K562 (cell line): ENCODE data around the gene ARID3A. TPM values are rescaled to one million over a fixed set of nuclear protein-coding genes. Genes with fewer than 3 reads are reported as not detected.

Source experiments
- ADNP ChIP-seq: fragments of 200-800 bp; sonication (Bioruptor generic); IDR thresholded peaks from 2 replicates; pipeline ENCODE4 v1.6.1; 2016; ENCODE audit warnings: missing genetic modification characterization, missing compliant biosample characterization
- CBX2 ChIP-seq: fragments of 200-600 bp; sonication (generic); IDR thresholded peaks from one replicate; pipeline ENCODE4 v1.6.1; 2012; ENCODE audit warnings: mild to moderate bottlenecking, low read length, inconsistent platforms; ENCODE audit not compliant: insufficient read depth, poor library complexity, severe bottlenecking
- EP400 ChIP-seq: fragments of 450-650 bp; IDR thresholded peaks from 2 replicates; pipeline ENCODE4 v1.6.1; 2017; ENCODE audit warnings: antibody characterized with exemption, mild to moderate bottlenecking, moderate library complexity
- GABPB2 ChIP-seq: fragments of 250-450 bp; sonication (Bioruptor Pico); conservative IDR thresholded peaks from 2 replicates; pipeline ENCODE4 v1.5.1; 2021; ENCODE audit warnings: mild to moderate bottlenecking
- GTF2F1 ChIP-seq: IDR thresholded peaks from 2 replicates; pipeline ENCODE4 v1.6.1; 2011; ENCODE audit warnings: low read depth, low read length, improper control_type of control experiment
- HLTF ChIP-seq: fragments of 450-650 bp; IDR thresholded peaks from 2 replicates; pipeline ENCODE4 v1.6.1; 2016
- MTA3 ChIP-seq: fragments of 450-650 bp; formaldehyde crosslinking; IDR thresholded peaks from 2 replicates; pipeline ENCODE4 v1.6.1; 2017; ENCODE audit warnings: mild to moderate bottlenecking, borderline replicate concordance
- RCOR1 ChIP-seq, 2 experiments: IDR thresholded peaks; 2 replicates each; pipeline ENCODE4 v1.6.1; 2012; ENCODE audit warnings: low read depth in 2 of 2, low read length in 2 of 2, borderline replicate concordance in 1 of 2, improper control_type of control experiment in 1 of 2
- ZZZ3 ChIP-seq: fragments of 450-650 bp; IDR thresholded peaks from 2 replicates; pipeline ENCODE4 v1.6.1; 2016; ENCODE audit warnings: antibody characterized with exemption, mild to moderate bottlenecking, moderate library complexity
- polyA plus RNA-seq, 8 experiments: library from polyadenylated mRNA; depleted of rRNA in 4 of 8; stranded (reverse) in 5 of 8; unstranded in 3 of 8; fragments of >200 nt; fragmentation: Nextera tagmentation in 2 of 8; fragmentation: Illumina TruSeq in 1 of 8; extraction: Ambion mirVana in 2 of 8; extraction: Trizol in 1 of 8; gene quantifications; 2 replicates each; pipeline versions ENCODE4 v1.2.1 to v1.2.3, GENCODE V29; 2011 to 2014; ENCODE audit warnings: inconsistent platforms in 1 of 8, missing spikeins in 1 of 8
- total RNA-seq, 7 experiments: library from RNA; depleted of rRNA in 6 of 7; stranded (reverse); fragments of >200 nt in 6 of 7; fragmentation: Illumina TruSeq in 2 of 7; extraction: Trizol in 2 of 7; gene quantifications; 2 replicates each; pipeline versions ENCODE4 v1.2.1 to v1.2.3, GENCODE V29; 2011 to 2021; ENCODE audit warnings: low replicate concordance in 1 of 7
- TF ChIP-seq, protein P1 (sequence below), 2 experiments: fragments of 450-650 bp; conservative IDR thresholded peaks; 2 replicates each; pipeline ENCODE4 v1.6.1; 2017; ENCODE audit warnings: mild to moderate bottlenecking in 2 of 2, moderate library complexity in 2 of 2

The ARID3A gene
- total and polyA plus RNA-seq, 9 of the 15 experiments (the other 6 are each of a cell fraction or from before 2014, with no cell fraction given): 1.4 to 118 (median 31.2) TPM

DNA sequence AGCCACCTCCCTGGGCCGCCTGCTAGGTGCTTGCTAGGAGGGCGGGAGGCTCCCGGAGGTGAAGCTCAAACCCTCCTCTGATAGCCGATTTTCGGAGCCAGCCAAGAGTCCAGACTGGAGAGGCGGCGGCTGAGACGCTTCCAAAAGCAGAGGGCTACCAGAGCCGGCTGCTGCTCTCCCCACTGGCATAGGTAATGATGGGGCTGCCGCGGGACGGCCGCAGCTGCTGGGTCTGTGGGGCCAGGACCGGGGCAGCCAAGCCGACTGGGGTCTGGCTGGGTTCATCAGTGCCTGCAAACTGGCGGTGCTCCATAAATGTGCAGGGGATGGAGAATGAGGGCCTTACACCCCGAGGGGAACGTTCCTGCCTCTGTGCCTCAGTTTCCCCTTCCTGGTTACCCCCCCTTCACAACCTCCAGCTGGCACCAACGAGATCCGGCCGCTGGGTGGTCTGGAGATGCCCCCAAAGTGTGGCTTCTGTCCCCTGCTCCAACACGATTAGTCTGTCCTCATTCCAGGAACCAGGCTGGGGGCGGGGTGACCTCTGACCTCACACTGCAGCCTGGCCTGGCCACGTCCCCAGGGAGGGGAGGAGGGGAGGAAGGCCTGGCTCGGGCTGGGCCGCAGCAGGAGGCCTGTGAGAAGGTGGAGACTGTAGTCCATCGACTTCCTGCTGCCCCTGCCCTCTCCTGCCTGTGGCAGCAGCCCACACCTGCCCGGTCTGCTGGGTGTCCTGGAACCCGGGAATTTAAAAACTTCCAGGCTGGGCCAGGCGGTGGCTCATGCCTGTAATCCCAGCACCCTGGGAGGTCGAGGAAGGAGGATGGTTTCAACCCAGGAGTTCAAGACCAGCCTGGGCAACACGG lies 54.5 kb downstream of the ARID3A start (continued):
- TF ChIP-seq RCOR1 (IDR thresholded peaks at IDR 0.05; ENCODE audit: borderline replicate concordance in 1 of 2, low read depth in 2 of 2, low read length in 2 of 2) (peak in 1 of 2 experiments; percentile 81; a peak in 1 of 4 replicates), GABPB2 (CRISPR knock-in tag) (no peak), ZZZ3 (no peak), EP400 (peak; percentile 95), CBX2 (no peak), GTF2F1 (no peak), HLTF (no peak), MTA3 (peak; percentile 90; the same call in 1 of the 2 replicates), ADNP (tag) (0 out of 2 replicates have a peak, but pooled peaks have one; percentile 3)
- TF ChIP-seq, protein P1, sequence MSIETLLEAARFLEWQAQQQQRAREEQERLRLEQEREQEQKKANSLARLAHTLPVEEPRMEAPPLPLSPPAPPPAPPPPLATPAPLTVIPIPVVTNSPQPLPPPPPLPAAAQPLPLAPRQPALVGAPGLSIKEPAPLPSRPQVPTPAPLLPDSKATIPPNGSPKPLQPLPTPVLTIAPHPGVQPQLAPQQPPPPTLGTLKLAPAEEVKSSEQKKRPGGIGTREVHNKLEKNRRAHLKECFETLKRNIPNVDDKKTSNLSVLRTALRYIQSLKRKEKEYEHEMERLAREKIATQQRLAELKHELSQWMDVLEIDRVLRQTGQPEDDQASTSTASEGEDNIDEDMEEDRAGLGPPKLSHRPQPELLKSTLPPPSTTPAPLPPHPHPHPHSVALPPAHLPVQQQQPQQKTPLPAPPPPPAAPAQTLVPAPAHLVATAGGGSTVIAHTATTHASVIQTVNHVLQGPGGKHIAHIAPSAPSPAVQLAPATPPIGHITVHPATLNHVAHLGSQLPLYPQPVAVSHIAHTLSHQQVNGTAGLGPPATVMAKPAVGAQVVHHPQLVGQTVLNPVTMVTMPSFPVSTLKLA (conservative IDR thresholded peaks at IDR 0.05): peak; percentile 36 to 74; a peak in 3 of 4 replicates
- TF ChIP-seq, all 486 proteins: peak for 150
